Activated T-cell treated with anti-CD3 and anti-CD28 coated beads for 4 hours (primary cell): ENCODE data around the gene CNOT6.
"Not testable (repeated sequence)": the region's sequence is repeated elsewhere in the genome, so short reads cannot be mapped to it uniquely, and the experiment has no call there.

ENCODE experiments used
- DNase-seq: peaks from one replicate; pipeline ENCODE4 v3.0.0-alpha.2; 2020

CNOT6 gene

DNA sequence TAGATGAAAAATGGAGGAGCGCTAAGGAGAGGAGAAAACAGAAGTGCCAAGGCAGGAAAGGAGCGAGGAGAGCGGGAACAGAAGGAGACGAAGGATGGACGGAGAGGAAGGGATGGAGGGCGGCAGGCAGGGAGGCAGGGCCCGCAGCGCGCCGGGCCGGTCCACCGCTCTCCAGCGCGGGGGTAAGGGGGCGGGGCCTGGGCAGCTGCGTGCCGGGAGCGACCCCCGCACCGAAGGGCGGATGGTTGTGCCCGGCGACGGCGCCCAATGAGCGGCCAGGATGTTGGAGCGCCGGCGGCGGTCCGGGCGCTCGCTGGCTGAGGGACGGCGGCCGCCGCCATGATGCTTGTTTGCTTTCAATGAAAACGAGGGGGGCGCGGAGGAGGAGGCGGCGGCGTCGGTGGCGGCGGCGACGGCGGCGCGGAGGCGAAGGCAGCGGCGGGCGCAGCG is at the start of gene CNOT6:
CNOT6 (plus strand) TSS at position 320 of the 450 bp plus-strand sequence. CDS start 34,898 bp downstream, outside the sequence.
- DNase-seq: peak; percentile 87

GRCh38 chr5:180454752-180455151 is 39.4 kb upstream of the CNOT6 start:
- no peak for DNase-seq

- DNase-seq: no peak
Measured at GRCh38 chr5:180455872-180456271, 38.3 kb upstream of the CNOT6 start.

- no peak for DNase-seq
Measured at GRCh38 chr5:180456792-180457191, 37.4 kb upstream of the CNOT6 start.

GRCh38 chr5:180458852-180459673 is 35.1 kb upstream of the CNOT6 start:
- DNase-seq: not testable (repeated sequence)

- not testable (repeated sequence) for DNase-seq
Measured at GRCh38 chr5:180459674-180460142, 34.5 kb upstream of the CNOT6 start.

- DNase-seq: no peak
Measured at GRCh38 chr5:180460834-180461233, 33.3 kb upstream of the CNOT6 start.

DNA sequence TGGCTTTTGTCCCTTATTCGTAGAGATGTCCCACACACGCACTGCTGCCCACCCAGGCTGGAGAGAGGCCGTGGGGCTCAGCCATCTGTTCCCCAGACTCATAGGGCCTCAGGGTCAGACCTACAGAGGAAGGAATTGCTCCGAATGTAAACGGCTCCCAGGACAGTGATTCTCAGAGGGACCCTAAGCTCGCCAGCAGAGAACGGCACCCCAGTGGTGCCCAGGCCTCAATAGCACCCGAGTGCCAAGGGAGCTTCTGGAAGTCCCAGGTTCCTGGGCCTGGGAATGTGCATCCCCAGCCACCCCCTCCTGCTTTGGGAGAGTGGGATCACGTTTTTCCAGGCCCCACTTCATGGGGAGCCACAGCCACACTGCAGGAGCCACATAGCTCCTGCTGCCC is 32.9 kb upstream of the CNOT6 start:
- DNase-seq: no peak

GRCh38 chr5:180463216-180463900 is 30.8 kb upstream of the CNOT6 start:
- DNase-seq: no peak

- no peak for DNase-seq
Measured at GRCh38 chr5:180463916-180464602, 30.1 kb upstream of the CNOT6 start.

- no peak for DNase-seq
Measured at GRCh38 chr5:180464603-180464970, 29.6 kb upstream of the CNOT6 start.

DNA sequence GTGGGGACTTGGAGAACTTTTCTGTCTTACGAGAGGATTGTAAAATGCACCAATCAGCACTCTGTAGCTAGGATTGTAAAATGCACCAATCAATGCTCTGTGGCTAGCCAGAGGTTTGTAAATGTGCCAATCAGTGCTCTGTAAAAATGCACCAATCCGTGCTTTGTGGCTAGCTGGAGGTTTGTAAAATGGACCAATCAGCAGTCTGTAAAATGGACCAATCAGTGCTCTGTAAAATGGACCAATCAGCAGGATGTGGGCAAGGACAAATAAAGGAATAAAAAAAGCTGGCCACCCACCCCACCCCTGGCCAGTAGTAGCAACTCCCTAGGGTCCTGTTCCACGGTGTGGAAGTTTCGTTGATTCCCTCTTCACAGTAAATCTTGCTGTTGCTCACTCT is 29.1 kb upstream of the CNOT6 start:
- DNase-seq: not testable (repeated sequence)

- DNase-seq: no peak
Measured at GRCh38 chr5:180466316-180466715, 27.9 kb upstream of the CNOT6 start.

GRCh38 chr5:180467028-180467975 is 26.9 kb upstream of the CNOT6 start:
- no peak for DNase-seq

GRCh38 chr5:180467989-180468731 is 26.0 kb upstream of the CNOT6 start:
- DNase-seq: no peak

DNA sequence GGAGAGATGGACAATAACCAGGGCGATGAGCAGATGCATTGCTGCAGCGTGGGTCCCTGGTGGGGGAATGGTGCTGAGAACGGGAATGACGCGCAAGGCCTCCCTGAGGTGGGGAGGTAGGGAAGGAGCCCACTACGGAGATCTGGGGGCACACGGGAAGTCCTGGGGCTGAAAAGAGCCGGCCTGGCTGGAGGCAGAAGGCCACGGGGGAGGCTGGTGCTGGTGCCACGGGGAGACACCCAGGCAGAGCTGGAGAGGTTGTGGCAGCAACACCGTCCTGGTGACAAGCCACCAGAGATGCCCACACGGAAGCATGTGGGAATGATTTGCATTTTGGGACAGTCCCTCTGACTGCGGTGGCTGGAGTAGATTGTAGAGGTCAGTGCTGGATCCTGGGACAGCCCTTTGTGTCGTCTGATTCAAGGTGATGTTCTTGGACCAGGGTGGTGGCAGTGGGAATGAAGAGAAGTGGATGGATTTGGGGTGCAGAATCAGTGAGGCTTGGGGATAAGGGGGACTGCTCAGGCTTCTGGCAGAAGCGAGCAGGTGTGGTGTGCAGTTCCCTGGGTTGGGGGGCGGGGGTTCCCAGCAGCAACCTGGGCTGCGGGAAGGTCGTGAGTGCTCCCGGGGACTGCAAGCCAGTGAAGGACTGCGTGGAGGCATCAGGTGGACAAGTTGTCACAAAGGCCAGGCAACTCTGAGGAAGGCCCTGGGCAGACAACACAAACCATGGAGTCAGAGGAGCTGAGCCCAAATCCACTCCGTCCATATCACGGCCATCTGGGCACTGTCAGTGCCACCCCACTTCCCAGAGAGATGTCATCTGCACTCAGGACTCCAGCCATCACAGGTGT is 25.2 kb upstream of the CNOT6 start:
- DNase-seq: no peak

DNA sequence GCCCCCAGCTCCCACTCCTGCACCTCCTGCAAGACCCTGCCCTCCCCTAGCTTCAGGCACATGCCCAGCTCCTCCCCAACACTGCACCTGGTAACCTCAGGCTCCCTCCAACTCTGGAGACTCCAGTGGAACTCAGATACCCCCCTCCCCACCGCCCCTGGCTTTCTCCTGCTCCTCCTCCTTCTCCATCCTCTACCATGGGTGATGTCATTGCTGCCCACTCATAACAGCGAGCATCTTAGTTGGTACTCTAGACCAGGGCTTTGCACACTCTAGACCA is 24.7 kb upstream of the CNOT6 start:
- DNase-seq: no peak

GRCh38 chr5:180469866-180470265 is 24.3 kb upstream of the CNOT6 start:
- no peak for DNase-seq

DNA sequence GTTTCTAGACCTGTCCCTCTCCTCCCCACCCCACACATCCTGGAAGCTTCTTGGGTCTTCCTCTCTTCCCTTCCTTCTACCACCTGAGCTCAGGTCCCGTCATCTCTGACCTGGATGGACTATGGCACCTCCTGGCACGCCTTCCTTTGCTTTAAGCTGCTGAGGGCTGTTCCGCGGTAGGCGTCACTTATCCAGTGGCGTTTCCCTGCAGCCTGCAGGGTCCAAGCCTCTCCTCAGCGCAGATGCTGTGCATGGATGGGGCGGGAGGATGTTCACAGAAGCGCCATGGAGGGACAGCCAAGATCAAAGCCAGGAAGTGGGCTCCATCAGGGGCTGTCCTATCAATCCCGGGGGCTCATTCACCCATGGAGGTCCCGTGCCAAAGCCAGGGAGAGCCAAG is 23.8 kb upstream of the CNOT6 start:
- DNase-seq: no peak

DNA sequence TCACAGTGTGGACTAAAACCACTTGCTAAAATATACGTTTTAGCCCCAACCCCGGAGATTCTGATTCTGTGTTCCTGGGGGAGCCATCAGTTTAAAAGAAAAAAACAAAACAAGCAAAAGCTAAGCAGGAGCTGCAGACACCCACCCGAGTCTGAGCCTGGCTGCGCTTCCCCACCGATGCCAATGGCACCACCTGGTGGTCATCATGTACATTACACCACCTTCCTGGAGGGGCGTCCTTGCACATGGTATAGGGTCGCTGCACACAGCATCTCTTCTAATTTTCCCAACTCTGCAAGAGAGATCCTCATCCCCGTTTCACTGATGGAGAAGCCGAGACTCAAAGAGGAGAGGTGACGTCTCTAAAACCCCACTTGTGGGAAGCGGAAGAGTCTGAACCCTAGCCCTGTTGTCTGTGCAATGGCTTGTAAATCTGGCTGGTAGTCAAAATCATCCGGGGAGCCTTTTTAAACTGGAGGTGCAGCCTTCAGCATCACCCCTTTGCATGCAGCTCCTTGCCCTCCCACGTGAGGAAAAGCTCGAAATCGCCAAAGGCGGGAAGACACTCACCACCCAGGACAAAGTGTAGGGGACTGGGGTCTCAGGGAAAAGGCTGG is 23.1 kb upstream of the CNOT6 start:
- peak; percentile 51 for DNase-seq
